Midbrain (tissue), 1 donor: ENCODE data around the gene ADRB1.

Source experiments
- DNase-seq: peaks from one replicate; lab custom pipeline; 2025; lab: John Stamatoyannopoulos, UW

The ADRB1 gene

DNA sequence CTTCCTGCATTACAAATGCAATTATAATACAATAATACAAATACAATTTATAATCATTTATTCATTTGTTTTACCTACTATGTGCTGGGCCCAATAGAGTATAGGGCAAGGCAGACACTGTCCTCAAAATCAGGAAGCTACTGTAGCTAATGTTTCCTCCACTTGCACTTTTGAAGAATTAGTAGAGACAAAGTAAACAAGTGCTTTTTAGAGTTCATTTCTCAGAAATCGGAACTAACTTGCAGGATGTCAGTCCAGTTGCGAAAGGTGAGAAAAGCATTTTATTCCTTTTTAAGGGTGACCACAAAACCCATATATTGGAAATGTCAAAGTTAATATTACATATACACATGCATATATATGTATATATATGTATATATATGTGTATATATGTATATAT lies 14.2 kb downstream of the ADRB1 start:
- DNase-seq: no peak

DNA sequence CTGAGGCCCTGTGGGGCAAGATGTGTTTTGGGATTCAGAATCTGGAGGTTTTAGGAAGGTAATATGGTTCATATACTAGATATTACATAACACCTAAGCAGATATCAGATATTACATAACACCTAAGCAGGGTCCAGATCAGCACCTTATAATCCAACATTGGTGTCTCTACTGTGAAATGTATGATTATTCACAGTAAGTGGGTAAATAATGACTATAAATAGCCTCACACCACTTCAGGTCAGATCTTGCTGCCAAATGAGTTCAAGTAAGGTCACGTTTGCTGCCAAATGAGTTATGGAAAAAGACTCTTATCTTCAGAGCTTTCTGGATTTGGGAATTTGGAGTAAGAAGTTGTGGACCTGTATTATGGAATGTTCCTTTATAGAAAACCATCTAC lies 14.6 kb downstream of the ADRB1 start:
- no peak for DNase-seq

DNA sequence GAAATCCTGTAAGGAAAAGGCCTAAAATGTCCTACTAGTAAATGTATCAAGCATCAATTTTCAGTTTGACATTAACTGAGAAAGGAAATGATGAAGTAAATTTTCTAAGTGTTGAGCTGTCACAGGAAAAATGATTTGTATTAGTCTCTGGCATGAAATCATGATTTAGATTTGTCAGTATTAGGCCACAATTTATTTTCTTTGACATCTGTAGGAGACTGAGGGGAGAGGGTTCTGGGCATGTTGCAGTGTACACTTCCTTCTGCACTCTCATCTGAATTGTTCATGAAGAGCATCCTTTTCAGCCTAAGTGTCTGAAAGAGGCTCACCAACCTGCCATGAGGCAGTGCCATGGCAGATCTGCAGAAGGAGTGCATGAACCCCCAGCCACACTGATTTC lies 15.9 kb downstream of the ADRB1 start:
- no peak for DNase-seq

DNA sequence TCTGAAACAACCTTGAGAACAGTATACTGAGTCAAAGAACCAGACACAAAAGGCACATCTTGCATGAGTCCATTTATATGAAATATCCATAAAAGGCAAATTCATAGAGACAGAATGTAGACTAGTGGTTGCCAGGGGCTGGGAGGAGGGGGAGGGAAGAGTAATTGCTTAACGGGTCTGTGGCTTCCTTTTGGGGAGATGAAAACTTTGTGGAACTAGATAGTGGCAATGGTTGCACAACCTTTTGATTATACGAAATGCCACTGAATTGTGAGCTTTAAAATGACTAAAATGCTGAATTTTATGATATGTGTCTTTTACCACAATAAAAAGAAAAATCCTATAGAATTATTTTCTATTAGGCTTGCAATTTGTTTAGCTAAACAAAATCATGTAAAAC lies 16.8 kb downstream of the ADRB1 start:
- DNase-seq: no peak

DNA sequence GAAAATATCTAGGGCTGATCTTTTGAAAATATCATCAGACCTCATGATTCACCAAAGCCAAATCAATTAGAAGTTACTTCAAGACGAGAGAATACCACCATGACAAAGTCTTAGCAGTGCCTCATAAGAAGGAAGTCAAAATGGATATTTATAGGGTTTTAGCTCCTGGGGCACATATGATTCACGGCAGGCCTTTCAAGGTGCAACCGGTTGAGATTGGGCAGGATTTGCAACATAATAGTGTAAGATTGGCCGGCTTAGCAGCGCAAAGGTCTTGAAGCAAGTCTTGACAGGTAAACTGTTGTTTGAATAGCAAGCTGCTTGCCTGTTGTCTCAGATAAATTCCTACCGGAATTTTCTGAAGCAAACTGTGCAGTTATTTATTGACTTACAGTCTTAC lies 17.5 kb downstream of the ADRB1 start:
- no peak for DNase-seq

DNA sequence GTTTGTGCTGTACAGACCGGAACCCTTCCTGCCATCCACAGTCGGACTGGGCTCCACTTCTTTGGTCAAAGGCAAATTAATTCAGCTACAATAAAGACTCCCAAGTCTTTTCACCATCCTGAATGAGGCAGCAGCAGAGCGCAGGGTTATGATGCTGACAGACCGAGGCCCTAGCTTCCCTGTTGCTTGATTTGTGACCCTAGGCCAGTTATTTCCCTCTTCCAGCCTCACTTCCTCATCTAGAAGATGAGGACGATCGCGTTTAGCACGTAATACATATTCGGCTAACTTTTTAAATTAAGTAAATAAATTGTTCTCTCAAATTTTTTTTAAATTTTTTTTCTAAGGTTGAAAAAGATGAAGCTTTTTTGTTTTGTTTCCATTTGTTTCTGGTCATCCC lies 18.1 kb downstream of the ADRB1 start:
- no peak for DNase-seq

DNA sequence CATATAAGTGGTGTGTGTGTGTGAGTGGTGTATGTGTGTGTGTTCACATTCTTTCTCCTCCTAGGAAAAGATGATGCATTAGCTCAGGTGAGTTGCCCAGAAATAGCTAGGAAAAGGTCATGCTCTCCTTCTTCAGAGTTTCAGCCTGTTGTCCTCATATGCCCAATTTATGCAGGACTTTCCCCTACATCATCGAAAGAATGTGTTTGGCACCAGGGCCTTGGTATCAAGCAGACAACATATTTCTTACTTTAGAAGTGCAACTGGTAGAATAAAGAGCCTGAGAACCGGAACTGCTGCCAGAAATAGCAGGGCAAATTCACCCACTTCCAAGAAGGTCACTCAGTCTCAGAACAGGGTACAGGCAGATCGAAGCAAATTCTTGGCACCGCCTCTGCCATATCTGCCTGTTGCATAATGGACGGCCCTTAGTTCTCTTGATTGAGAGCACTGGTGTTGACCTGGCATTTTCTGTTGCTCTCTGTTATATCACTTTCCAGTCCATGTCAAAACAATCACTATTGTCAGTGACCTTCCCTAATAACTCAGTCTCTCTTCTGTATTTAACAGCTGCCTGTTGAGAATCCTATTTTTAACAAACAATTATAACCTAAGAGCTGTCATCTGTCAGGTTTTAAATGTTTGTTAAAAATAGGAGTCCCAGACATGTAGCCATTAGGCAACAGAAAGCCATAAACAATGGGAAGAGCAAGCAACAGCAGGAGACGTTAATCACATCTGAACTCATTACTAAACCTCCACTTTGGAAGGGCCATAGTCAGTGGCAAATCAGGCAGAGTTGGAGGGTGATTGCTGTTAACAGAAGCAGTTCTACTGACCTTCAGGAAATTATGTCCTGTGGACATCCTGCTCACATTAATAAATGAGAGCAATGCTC lies 20.7 kb downstream of the ADRB1 start:
- DNase-seq: no peak

DNA sequence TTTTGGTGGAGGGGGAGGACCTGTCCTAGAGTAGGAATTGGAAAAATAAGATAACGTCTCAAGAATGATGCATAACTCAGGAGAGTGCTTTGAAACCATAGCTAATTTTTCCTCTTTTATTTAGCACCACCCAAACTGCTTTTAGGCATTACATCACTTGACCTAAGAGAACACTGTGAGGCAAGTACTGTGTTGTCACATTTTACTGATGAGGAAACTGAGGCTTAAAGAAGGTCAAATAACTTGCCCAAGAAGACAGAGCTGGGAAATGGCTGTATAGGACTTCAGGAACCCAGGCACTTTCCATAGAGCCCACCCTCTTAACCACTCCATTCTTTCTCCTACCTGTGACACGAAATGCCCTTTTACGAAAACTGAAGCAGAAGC lies 21.4 kb downstream of the ADRB1 start:
- no peak for DNase-seq

DNA sequence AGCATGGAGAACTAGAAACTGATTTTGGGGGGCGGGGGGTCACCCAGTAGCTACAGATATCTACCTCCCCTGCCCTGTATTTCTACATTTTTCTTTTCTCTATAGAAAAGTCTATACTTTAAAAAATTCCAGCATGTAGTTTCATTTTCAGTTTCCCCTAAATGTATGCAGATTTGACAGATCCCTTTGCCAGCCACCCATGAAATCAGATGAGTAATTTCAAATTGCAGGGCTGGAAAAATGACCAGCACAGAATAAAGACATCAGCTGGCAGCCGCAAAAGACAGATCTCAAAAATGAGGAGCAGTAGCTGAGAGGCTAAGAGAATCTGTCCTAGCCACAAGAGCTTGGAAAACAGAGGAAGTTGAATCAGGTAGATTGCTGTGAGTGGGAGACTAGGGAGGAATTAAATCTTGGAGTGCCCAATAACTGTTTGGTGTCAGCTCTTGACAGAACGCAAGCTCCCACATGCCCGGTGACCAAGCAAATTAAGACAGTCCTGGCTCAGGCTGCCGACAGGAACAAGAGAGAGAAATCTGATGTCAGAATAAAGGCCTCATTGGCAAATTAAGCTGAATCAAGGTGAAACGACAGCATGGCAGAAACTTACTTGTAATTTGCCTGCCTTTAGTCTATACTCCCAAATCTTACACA lies 24.5 kb downstream of the ADRB1 start:
- no peak for DNase-seq

DNA sequence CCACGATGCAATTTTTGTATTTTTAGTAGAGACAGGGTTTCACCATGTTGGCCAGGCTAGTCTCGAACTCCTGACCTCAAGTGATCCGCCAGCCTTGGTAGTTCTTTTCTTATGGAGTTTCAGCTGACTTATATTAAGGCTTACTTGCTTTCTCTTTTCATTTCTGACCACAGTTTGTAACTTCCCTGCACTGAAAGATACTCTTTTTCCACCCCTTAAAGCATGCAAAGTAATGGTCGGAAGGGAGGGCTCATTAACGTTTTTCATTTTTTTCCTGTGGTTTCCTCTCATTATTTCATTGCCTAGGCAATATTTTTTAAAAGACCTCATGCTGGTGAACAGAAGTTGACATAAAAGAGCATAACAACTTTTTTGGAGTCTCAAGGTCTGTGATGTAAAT lies 27.0 kb downstream of the ADRB1 start:
- DNase-seq: no peak

DNA sequence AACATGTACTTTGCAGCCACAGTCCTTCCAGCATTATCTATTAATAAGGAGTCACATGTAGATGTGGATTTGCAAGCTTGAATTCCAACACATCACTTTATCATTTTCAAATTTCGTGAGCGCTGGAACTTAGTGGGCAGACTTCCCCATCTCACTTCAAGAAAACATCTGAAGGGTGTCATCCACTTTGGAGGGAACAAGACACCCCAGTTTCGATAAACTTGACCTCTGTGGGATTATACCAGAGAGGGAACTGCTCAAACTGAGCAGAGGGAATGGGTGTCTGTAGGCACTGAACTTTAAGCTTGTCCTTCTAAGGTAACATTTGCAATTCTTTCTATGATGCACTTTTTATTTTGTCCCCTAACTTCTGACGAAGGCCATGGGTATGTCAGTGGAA lies 27.5 kb downstream of the ADRB1 start:
- no peak for DNase-seq

DNA sequence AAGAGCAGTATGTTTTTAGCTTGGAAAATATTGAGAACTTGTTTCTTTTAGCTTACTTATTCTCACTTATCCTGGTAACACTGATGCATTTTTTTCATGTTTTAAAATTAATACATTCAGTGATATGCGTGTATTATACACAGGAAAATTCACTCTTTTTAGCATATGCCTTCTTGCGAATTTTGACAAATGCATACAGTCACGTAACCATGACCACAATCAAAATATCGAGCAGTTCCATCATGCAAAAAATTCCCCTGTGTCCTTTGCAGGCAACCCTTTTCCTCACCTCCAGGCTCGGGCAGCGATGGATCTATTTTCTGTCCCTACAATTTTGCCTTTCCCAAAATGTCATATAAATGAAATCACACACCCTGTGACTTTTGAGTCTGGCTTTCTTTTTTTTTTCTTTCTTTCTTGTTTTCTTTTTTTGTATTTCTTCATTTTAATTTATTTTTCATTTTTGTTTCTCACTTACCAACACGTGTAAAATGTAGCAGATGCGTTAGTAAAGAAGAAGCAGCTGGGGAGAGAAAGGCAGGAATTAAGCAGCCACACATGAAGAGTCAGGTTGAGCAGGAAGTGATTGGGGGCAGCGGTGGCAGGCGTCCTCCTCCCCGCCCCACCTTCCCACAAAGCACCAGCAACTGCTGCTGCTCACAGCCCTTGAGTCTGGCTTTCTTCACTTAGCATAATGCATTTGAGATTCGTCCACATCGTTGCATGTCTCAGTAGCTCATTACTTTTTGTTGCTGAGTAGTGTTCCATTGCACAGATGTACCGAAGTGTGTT lies 29.9 kb downstream of the ADRB1 start:
- DNase-seq: no peak

DNA sequence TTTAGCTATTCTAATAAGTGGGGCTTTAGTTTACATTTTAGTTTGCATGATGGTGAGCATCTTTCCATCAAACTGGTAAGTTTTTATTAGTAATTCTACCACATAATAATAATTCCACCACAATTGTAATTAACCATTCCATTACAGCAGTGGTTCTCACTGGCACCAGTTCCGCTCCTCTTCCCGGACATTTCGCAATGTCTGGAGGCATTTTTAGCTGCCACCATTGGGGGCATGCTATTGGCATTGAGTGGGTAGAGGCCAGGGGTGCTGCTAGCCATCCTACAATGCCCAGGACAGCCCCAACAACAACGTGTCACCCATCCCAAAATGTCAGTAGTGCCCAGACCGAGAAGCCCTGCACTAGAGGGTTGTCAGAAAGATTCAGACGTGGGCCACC lies 31.4 kb downstream of the ADRB1 start:
- no peak for DNase-seq

DNA sequence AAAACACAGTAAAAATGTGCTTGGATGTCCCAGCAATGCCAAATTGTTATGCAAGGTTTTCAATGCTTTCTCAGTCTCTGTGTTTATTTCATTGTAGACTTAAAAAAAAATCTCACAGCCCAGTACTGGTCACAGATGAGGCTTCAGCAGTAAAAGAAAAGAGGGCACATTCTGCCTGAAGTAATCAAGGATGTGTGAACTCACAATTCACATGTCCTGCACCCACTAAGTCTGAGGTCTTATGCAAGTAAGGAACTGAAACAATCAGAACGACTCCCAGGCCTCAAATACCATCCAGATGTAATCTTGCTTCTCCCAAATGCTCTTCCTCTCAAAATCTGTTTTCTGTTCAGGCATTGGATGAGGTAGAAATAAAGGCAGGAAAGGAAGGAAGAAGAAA lies 33.7 kb downstream of the ADRB1 start:
- DNase-seq: no peak

DNA sequence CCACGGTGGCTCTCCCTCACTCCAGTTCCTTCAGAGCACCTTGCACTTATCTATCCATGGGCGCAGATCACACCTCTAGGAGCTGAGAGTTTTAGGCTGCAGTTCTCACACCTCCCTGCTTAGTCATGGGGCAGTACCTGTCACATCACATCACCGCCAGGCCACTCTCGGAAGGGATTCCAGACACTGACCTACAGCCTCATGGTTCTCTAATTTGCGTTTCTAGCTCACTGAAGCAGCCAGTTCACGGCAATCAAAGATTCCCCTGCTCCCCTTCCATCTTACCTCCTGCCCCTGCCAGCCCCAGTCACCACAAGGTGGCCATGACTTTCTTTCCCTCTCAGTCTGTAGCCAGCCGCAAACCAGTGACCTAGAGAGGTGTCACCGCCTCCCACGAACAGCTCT lies 34.2 kb downstream of the ADRB1 start:
- DNase-seq: no peak

DNA sequence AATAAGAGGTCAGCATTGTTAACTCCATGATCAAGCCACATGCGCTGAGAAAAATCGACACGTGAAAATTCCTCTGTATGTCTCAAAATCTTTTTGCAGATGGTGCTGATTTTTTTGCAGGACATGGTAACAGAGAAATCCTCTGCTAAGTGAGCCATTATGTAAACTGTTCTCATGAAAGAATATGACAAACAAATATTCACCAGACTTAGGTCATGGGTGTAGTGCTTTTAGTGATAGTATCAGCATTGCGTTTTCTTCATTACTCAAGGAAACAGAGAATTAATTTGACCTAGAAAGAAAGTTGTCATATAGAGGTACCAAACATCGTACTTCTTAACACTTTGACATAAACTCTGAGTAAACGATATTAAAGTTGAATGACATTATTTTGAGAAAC lies 34.7 kb downstream of the ADRB1 start:
- no peak for DNase-seq

DNA sequence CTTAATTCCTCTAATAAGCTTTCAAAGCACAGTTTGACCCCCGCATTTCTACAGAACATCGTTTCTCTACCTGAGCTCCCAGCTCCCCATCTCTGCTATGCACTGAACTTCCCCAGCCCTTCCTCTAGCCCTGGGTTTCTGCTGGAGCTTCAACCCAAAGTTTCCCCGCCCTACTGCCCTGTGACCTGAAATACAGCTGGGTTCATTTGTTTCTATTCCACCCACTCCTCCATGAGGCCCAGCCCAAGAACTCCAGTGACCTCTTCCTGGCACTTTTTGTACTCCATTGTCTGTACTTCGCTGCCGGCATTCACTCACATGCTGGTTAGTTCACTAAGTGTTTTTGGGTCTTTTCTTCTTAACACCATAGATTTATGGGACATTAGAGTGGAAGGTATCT lies 35.8 kb downstream of the ADRB1 start:
- DNase-seq: no peak

DNA sequence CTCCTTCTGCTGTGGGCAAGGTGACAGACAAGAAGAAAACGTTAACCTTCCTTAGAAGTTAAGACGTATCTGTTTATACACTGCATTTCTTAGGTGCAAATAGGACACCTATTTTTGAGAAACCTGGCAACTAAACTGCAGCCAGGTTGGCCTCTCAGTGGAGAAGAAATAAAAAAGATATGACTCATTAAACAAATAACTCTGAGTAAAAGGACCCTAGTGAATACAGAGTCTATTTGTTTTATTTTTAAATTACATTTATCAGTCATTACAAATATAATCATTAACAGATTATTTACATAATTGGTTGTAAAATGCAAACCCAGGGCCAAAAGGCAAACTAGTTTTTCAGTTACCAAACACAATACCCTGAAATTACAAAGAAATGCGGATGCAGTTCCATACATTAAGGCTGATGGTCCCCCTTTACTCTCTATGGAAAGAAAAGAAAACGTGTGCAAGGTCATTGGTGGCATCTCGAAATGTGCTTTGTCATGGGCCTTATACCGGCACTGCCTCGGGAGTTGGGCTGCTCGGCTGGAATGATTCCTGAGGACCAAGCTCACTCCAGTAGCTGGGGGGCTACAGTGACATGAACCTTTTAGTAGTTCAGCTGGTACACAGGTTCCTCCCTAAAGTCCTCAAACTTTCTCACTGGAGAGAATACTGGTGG lies 38.4 kb downstream of the ADRB1 start:
- no peak for DNase-seq

DNA sequence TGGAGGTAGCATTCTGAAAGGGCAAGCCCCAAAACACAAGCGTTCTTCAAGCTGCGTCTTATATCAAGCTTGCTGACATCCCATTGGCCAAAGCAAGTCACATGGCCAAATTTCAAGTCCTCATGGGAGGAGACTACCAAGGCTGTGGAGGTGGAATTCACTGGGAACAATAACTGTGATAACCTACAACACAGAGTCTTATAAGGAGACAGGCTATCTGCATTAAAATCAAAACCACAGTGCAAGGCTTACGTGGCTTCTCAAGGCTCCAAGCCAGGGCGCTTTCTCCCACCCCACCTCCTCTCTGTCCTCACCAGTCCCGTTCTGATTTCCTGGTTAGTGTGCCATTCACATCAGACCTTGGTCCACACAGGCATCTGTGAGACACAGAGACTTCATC lies 39.4 kb downstream of the ADRB1 start:
- no peak for DNase-seq

DNA sequence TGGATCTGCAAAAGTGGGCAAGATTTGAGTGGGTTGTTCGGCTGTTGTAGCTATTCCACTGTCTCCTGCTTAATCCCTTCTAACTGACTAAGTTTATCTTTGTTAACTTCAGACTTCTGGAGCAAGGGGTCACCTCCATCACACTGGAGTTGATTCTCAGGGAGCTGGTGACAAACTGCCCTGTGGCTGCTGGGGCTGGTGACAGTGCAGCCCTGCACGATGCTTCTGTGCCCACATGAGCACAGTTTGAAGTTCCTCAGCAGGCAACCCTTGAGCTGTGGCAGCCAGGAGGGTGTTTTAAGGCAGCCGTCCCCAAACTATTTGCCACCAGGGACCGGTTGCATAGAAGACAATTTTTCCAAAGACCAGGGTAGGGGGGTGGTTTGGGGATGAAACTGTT lies 40.5 kb downstream of the ADRB1 start:
- DNase-seq: no peak

DNA sequence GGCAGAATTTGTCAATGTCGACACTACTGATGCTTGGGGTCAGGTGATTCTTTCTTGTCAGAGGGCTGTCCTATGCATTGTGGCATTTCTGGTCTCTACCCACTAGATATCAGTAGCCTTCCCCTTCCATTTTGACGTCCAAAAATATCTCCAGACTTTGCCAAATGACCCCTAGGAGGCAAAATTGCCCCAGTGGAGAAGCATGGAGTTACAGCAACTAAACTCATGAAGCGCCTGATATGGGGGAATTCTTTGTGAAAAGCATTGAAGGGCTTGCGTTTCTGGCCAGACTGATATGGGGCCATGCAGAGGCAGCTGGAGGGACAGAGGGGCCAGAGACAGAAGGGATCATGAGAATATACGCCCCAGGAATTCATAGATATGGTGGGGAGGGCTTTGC lies 43.6 kb downstream of the ADRB1 start:
- no peak for DNase-seq

DNA sequence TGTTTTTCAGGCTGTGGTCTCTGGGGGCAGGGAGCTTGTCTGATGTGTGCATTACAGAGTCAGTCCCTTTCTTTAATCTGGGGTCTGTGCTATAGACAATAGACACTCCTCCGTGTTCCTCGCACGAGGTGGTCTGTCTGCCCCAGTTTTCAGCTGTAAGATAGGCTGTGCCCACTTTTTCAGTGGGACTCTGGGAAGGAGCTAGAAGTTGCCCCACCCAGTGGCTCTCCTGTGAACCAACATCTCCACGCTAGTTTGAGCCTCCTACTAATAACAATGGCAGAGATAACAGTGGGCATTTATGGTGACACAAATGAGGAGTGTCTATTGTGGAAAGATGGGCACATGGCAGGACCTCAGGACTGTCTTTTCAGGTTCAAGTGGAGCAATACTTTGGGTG lies 44.0 kb downstream of the ADRB1 start:
- no peak for DNase-seq
